ENCODE data around the gene TTC28.

TTC28 gene

DNA sequence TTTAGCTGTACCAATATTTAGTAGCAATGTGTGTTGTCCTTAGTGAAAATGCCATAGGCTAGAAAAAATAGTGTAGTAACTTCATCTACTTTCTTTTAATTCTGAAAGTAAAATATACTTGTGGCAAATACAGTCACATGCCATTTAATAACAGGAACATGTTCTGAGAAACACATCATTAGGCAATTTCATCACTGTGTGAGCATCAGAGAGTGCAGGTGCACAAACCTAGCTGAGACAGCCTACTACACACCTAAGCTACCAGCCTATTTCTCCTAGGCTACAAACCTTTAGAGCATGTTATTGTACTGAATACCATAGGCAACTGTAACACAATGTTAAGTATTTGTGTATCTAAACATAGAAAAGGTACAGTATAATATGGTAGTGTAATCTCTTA lies 633.5 kb downstream of the TTC28 start:
- no peak for DNase-seq (ENCODE audit: low spot score)

GRCh38 chr22:28044546-28045173 lies 635.0 kb downstream of the TTC28 start:
- no peak for DNase-seq (ENCODE audit: low spot score)

- DNase-seq (ENCODE audit: low spot score): no peak
Observed at GRCh38 chr22:28043266-28043665, 636.4 kb downstream of the TTC28 start.

- no peak for DNase-seq (ENCODE audit: low spot score)
Observed at GRCh38 chr22:28034760-28035401, 644.8 kb downstream of the TTC28 start.

- no peak for DNase-seq (ENCODE audit: low spot score)
Observed at GRCh38 chr22:28034145-28034759, 645.4 kb downstream of the TTC28 start.

DNA sequence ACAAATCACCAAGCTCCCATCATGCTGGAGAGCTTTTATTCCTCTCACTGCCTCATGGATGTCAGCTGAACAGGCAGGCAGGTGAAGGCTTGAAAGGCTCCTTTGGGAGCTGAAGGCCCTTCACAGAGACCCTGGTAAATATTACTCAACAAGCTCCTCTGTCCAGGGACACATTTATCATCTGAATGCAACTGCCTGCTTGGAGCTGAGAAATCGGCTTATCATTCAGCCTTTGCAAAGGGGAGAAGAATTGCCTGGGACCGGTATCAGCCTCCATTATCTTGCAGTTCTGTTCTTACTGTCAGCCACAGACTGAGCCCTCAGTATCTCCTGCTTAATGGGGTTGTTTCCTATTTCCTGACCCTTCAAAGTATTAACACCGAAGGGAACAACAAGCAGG lies 646.8 kb downstream of the TTC28 start:
- no peak for DNase-seq (ENCODE audit: low spot score)

- DNase-seq (ENCODE audit: low spot score): no peak
Observed at GRCh38 chr22:28031383-28031922, 648.2 kb downstream of the TTC28 start.

GRCh38 chr22:28030473-28030872 lies 649.2 kb downstream of the TTC28 start:
- no peak for DNase-seq (ENCODE audit: low spot score)

- no peak for DNase-seq (ENCODE audit: low spot score)
Observed at GRCh38 chr22:28029956-28030355, 649.7 kb downstream of the TTC28 start.

- DNase-seq (ENCODE audit: low spot score): no peak
Observed at GRCh38 chr22:28029201-28029948, 650.3 kb downstream of the TTC28 start.

- DNase-seq (ENCODE audit: low spot score): no peak
Observed at GRCh38 chr22:28027453-28028448, 651.9 kb downstream of the TTC28 start.

GRCh38 chr22:28025866-28026575 lies 653.6 kb downstream of the TTC28 start:
- DNase-seq (ENCODE audit: low spot score): no peak

DNA sequence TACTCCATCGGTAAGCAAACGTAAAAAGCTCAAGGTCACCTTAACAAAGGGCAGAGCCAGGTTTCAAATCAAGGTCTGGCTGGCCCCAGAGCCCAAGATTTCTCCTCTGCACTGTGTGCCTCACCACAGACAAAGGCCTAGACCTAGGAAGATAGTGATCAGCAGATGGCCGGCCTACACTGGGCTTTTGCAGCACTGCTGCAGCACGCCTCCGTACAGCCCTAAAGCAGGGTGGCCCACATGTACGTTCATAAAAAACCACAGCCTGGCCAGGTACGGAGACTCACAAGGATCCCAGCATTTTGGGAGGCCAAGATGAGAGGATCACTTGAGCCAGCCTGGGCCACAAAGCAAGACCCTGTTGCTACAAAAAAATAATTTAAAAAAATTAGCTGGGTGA lies 654.3 kb downstream of the TTC28 start:
- DNase-seq (ENCODE audit: low spot score): no peak

DNA sequence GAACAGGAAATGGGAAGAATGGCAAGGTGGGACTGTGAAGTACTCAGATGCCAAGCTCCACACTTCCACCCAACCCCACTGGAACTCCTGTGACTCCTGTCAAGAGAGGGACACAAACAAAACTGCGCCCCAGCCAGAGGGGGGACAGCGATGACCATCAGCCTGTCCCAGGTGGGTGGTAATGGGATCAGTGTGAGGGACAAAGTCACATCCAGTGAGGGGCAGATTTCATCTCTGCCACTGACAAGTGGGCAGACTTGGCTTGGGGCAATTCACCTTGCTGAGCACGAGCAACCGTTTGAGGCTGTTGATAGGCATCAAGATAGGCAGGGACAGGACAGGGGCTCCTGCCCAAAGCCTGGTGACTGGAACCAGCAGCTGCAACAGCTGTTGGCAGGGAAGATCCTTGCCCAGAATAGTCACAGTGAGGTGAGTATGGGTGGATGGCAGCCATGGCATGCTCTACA lies 655.2 kb downstream of the TTC28 start:
- DNase-seq (ENCODE audit: low spot score): no peak

DNA sequence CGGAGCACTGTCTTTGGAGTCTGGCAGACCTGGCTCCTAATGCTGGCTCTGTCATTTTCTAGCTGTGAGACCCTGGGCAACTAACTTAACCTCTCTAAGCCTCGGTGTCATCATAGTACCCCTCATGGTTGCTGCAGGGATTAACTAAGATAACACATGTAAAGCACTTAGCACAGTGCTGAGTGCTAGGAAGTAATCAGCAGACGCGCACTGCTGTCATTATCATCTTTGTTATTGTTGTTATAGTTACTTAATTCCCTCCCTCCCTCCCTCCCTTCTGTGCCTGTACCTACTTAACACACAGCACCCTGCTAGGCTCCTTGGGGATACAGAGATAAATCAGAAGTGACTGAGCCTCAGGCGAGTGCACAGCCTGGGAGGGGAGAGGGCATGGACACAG lies 655.9 kb downstream of the TTC28 start:
- no peak for DNase-seq (ENCODE audit: low spot score)

DNA sequence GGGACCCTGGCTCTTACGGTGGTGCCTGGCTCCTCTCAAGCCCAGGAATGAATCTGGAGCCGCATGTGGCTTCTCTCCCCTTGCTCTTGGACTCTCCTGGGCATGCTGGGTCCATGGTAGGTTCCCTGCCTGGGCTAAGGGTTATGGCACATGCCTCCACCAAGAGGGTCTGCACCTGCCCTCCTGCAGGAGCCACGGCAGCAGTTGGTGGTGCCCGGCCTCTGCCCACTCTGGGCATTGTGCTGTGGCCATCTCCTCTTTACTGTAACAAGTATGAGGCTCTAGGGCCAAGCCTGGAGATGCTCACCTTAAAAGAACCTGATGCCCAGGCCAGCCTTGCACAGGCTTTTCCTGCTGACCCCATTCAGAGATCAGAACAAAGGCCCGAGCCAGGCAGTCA lies 656.6 kb downstream of the TTC28 start:
- DNase-seq (ENCODE audit: low spot score): no peak

- DNase-seq (ENCODE audit: low spot score): no peak
Observed at GRCh38 chr22:28021998-28022660, 657.5 kb downstream of the TTC28 start.

GRCh38 chr22:28021116-28021997 lies 658.3 kb downstream of the TTC28 start:
- no peak for DNase-seq (ENCODE audit: low spot score)

Data from CD4-positive, alpha-beta T cell treated with Interleukin-6 at 100 ng/mL for 8 hours (primary cell).